Measurements from ENCODE around the gene CACNA2D4.

DNA sequence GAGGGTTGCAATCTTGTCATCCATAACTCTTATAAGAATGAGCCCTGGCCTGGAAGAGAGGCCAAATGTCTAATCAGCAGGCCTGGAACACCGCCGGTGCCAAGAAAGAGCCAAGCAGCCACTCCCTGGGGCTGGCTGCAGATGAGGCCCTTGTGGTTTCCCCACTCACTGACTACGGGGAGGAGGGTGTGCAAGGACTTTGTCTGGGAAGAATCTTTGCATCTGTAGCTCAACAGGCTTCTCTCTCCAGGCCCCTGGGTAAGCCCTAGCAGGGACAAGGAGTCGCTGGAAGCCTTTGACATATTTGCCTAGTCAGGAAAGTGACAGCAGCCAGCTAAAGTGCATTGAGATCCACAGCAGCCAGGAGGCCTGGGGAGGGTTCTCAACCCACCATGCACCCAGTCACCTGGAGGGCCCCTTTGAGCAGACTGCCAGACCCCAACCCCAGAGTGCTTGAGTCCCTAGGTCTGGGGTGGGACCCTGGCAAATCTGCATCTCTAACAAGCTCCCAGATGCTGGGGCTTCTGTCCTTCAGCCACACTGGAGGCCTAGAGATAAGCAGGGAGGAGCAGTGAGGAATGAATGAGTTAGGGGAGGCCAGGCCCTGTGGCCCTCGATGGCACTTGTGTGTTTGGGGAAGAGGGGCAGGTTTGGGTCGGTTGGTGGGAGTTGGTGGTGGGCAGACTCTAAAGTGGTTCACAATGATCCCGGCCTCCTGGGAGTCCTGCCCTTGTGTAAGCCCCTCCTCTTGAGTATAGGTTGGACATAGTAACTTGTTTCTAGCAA, 112.0 kb downstream of the CACNA2D4 start:
- TF ChIP-seq POLR2A (IDR thresholded peaks at IDR 0.05), result no peak
- TF ChIP-seq, protein P1, sequence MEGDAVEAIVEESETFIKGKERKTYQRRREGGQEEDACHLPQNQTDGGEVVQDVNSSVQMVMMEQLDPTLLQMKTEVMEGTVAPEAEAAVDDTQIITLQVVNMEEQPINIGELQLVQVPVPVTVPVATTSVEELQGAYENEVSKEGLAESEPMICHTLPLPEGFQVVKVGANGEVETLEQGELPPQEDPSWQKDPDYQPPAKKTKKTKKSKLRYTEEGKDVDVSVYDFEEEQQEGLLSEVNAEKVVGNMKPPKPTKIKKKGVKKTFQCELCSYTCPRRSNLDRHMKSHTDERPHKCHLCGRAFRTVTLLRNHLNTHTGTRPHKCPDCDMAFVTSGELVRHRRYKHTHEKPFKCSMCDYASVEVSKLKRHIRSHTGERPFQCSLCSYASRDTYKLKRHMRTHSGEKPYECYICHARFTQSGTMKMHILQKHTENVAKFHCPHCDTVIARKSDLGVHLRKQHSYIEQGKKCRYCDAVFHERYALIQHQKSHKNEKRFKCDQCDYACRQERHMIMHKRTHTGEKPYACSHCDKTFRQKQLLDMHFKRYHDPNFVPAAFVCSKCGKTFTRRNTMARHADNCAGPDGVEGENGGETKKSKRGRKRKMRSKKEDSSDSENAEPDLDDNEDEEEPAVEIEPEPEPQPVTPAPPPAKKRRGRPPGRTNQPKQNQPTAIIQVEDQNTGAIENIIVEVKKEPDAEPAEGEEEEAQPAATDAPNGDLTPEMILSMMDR (IDR thresholded peaks at IDR 0.05 in 4 of 5, conservative IDR thresholded peaks at IDR 0.05 in 1 of 5), result no peak
